LHCN-M2 (cell line): ENCODE measurements around the gene CDK18. TPM values are rescaled to one million over a fixed set of nuclear protein-coding genes. Genes with fewer than 3 reads are reported as not detected.
"Not testable (repeated sequence)": the region's sequence is repeated elsewhere in the genome, so short reads cannot be mapped to it uniquely, and the experiment has no call there.

Experiments used
- DNase-seq: peaks from one replicate; pipeline ENCODE4 v3.0.0-alpha.2; 2012; ENCODE audit warnings: low read depth
- total RNA-seq: library from RNA; depleted of rRNA; stranded (reverse); fragments of >200 nt; gene quantifications from 2 replicates; pipeline ENCODE4 v1.2.3, GENCODE V29; 2014

The CDK18 gene
- total RNA-seq, 1 experiment from 2014 or later, result 0.34 TPM

GRCh38 chr1:205480349-205480985 is 24.0 kb upstream of the CDK18 start:
- DNase-seq, result no peak

DNA sequence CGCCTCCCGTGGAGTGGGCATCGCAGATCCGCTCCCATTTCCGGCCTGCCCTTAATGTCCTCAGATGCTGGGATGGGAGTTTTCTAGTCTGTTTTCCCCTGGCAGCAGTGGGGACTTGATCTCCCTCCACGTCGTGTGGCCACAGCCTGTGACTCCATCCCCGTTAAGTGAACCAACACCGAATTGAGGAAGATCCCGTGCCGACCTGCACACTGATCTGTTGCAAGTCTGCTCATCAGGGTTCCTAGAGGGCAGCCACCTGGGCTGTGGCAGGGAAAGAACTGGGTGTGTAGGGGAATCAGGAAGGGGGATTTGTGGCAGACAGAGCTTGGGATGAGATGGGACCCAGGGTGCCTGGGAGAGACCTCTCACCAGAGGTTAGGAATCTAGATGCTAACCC is 23.3 kb upstream of the CDK18 start:
- DNase-seq, result no peak

- DNase-seq, result no peak
These were observed 22.8 kb upstream of the CDK18 start for GRCh38 chr1:205481629-205482151.

- DNase-seq, result not testable (repeated sequence)
These were observed 21.9 kb upstream of the CDK18 start for GRCh38 chr1:205482587-205482986.

- DNase-seq, result no peak
These were observed 21.1 kb upstream of the CDK18 start for GRCh38 chr1:205483372-205483771.

- peak; percentile 44 for DNase-seq
These were observed 19.2 kb upstream of the CDK18 start for GRCh38 chr1:205484985-205485967.

DNA sequence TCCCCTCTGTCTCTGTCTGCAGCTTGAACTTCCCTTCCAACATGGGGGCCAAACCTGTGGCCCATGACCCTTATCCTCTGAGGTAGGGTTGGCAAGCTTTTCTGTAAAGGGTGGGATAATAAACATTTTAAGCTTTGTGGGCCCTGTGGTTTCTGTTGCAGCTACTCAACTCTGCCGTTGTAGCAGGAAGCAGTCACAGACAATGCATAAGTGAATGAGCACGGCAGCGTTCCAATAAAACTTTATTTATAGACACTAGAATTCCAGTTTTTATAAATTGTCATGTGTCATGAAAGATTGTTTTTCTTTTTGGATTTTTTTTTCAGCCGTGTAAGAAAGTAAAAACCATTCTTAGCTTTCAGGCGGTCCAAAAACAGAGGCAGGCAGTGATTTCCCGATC is 18.2 kb upstream of the CDK18 start:
- no peak for DNase-seq

DNA sequence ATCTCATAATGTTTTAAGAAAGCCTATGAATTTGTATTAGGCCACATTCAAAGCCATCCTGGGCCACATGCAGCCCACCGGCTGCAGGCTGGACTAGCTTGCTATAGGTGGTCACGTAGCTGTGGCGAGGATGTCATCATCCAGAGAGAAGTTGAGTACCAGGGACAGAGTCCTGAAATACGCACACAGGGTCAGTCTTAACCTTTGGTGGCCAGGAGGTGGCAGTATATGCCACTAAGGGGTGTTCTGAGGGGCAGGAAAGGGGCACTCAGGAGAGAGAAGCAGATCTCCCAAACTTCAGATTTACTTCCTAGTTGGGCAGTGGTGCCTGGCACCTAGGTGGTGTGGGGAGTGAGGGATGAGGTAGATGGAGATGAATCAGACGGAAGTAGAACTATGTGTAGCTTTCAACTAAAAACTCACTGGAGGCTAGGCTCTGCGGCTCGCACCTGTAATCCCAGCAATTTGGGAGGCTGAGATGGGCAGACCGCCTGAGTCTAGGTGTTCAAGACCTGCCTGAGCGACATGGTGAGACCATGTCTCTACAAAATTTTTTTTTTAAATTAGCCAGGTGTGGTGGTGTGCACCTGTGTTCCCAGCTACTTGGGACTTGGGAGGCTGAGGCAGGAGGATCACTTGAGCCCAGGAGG is 16.3 kb upstream of the CDK18 start:
- peak; percentile 48 for DNase-seq

GRCh38 chr1:205491794-205492193 is 12.7 kb upstream of the CDK18 start:
- no peak for DNase-seq

DNA sequence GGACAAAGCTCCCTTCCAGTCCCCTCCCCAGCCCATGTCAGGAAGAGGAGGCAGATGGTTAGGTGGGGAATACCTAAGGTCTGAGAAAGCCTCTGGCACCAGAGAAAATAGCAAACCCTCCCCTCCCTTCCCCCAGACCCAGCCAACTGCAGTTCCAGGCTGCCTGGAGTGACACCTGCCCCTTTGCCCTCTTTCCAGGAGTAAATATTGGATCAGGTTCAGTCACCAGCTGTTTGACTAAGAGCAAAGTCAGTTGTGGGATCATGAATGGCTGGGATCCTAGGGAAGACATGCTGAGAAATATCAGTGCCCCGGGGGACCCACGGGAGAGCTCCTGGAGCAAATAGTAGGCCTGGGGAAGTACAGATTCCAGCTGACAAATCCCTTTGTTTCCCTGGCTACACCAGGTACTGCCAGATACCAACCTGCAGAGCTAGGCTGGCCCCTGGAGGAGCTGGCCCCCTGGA is 12.2 kb upstream of the CDK18 start:
- peak; percentile 25 for DNase-seq

- DNase-seq, result no peak
These were observed 11.7 kb upstream of the CDK18 start for GRCh38 chr1:205492774-205493173.

GRCh38 chr1:205493241-205494085 is 11.0 kb upstream of the CDK18 start:
- peak; percentile 84 for DNase-seq

GRCh38 chr1:205494115-205494514 is 10.4 kb upstream of the CDK18 start:
- DNase-seq, result no peak

GRCh38 chr1:205495237-205495823 is 9.1 kb upstream of the CDK18 start:
- DNase-seq, result no peak

DNA sequence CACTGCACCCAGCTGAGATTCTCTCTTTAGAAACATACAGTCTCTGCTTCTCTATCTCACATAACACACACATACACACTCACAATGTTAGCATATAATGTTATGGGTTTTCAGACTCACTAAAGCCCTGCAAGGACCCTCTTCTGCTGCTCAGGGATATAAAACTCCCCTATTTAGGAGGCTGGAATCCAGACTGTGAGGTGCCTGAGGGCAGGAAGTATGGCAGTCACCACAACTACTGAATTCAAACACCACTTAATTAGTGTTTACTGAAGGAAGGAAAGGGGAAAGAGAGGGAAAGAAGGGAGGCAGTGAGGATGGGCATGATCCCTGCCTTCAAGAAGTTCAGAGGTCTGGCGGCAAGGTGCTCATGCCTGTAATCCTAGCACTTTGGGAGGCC is 7.8 kb upstream of the CDK18 start:
- DNase-seq, result no peak

GRCh38 chr1:205497351-205497750 is 7.1 kb upstream of the CDK18 start:
- no peak for DNase-seq

DNA sequence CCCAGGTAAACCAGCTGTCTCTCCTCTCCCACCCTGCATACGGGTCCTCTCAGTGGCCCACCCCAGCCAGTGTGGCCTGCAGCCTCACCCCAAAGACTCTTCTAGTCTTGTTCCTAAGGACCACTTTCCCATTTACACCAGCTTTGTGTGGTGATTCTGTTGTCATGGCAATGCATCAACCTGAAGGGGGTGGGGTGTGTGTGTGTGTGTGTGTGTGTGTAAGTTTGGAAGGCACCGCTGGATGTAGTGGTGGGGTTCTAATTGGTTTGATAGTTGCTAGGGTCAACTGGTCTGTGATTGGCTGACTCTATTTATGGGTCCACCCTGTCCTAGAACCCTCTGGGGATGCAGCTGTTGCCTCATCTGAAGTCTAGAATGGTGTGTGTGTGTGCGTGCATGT is 4.7 kb upstream of the CDK18 start:
- no peak for DNase-seq

- DNase-seq, result no peak
These were observed 3.9 kb upstream of the CDK18 start for GRCh38 chr1:205500240-205501233.

- DNase-seq, result no peak
These were observed 2.2 kb upstream of the CDK18 start for GRCh38 chr1:205502111-205502810.
